Measurements from ENCODE around the gene COX8A. TPM values are rescaled to one million over a fixed set of nuclear protein-coding genes. Genes with fewer than 3 reads are reported as not detected.

The COX8A gene
- total RNA-seq, 1 experiment from 2014 or later = 325 TPM

- H3K4me1 Mint-ChIP-seq (ENCODE audit: low read depth, unreplicated experiment) = peaks cover 14% of the 10 kb centered on the region
- TF ChIP-seq, protein P1, sequence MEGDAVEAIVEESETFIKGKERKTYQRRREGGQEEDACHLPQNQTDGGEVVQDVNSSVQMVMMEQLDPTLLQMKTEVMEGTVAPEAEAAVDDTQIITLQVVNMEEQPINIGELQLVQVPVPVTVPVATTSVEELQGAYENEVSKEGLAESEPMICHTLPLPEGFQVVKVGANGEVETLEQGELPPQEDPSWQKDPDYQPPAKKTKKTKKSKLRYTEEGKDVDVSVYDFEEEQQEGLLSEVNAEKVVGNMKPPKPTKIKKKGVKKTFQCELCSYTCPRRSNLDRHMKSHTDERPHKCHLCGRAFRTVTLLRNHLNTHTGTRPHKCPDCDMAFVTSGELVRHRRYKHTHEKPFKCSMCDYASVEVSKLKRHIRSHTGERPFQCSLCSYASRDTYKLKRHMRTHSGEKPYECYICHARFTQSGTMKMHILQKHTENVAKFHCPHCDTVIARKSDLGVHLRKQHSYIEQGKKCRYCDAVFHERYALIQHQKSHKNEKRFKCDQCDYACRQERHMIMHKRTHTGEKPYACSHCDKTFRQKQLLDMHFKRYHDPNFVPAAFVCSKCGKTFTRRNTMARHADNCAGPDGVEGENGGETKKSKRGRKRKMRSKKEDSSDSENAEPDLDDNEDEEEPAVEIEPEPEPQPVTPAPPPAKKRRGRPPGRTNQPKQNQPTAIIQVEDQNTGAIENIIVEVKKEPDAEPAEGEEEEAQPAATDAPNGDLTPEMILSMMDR (IDR thresholded peaks at IDR 0.05; ENCODE audit: unreplicated experiment) = no peak
- H3K36me3 Mint-ChIP-seq (ENCODE audit: insufficient read depth, unreplicated experiment) = peaks cover 36% of the 10 kb centered on the region
- H3K4me3 Mint-ChIP-seq (ENCODE audit: low read depth, unreplicated experiment) = no peak overlapping the region
- H3K9me3 Mint-ChIP-seq (ENCODE audit: low read depth, unreplicated experiment) = no peaks in the 10 kb centered on the region
- CTCF ChIA-PET = no interaction called here
- intact Hi-C loops (cut with micrococcal nuclease; ENCODE audit: unreplicated experiment) = no loop called here
- no peaks in the 10 kb centered on the region for H3K27me3 Mint-ChIP-seq (ENCODE audit: unreplicated experiment)
- no TSS peak for BruUV-seq (replicated peaks)
- no peak for DNase-seq
- H3K27ac Mint-ChIP-seq (ENCODE audit: unreplicated experiment) = no peak overlapping the region
Measured at GRCh38 chr11:63978551-63979239, 4.3 kb downstream of the COX8A start.

DNA sequence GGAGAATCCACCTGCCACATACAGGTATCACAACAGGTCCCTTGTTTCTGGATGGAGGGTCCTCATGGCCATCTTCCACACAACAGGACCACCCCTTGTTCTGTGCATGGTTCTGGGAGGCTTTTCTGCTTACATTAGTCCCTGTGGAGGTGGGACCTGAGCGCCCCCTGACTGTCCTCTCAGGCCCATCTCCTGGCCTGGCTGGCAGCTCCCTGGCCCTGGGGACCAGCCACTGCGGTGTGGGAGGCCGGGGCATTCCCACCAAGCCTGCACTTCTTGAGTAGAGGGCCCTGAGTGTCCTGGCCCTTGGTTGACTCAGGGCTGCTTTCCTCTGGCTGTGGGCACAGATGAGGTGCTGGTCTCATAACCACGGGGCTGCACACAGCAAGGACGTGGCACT is 5.0 kb downstream of the COX8A start:
- BruUV-seq (replicated peaks) = no TSS peak
- Mint-ChIP-seq H3K27me3 (ENCODE audit: unreplicated experiment) (no peaks in the 10 kb centered on the region), H3K4me3 (ENCODE audit: low read depth, unreplicated experiment) (no peak overlapping the region), H3K9me3 (ENCODE audit: low read depth, unreplicated experiment) (no peaks in the 10 kb centered on the region), H3K4me1 (ENCODE audit: low read depth, unreplicated experiment) (peaks cover 14% of the 10 kb centered on the region), H3K36me3 (ENCODE audit: insufficient read depth, unreplicated experiment) (peaks cover 30% of the 10 kb centered on the region), H3K27ac (ENCODE audit: unreplicated experiment) (no peak overlapping the region)
- CTCF ChIA-PET = no interaction called here
- intact Hi-C loops (cut with micrococcal nuclease; ENCODE audit: unreplicated experiment) = no loop called here
- DNase-seq = no peak
- TF ChIP-seq, protein P1 (IDR thresholded peaks at IDR 0.05; ENCODE audit: unreplicated experiment) = no peak

DNA sequence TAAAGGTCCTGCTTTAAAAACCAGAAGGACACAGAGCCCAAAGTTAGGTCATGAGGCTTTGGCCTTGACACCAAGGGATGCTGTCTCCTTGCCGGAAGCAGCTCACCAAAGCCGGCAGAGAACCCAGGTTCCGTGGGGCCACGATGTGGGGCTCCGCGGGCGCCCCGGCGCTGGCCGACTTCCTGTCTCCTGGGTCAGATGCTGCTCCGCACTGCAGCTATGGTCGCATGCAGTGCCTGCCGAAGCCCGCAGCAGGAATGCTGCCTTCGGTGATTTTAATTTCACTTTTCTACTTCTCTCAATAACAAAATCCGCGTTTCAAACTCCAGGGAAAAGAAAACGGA is 11.4 kb downstream of the COX8A start:
- CTCF ChIA-PET = interaction anchor here (0.6 kb wide), 1 partner anchor 397 kb away, joined by 3 read pairs; no protein-coding TSS in a partner anchor
- H3K4me1 Mint-ChIP-seq (ENCODE audit: low read depth, unreplicated experiment) = peaks cover 22% of the 10 kb centered on the region
- DNase-seq = peak; percentile 37
- intact Hi-C loops (cut with micrococcal nuclease; ENCODE audit: unreplicated experiment) = no loop called here
- TF ChIP-seq, protein P1 (IDR thresholded peaks at IDR 0.05; ENCODE audit: unreplicated experiment) = no peak
- BruUV-seq (replicated peaks) = TSS peak; percentile 93
- peaks cover 43% of the 10 kb centered on the region for H3K36me3 Mint-ChIP-seq (ENCODE audit: insufficient read depth, unreplicated experiment)
- H3K4me3 Mint-ChIP-seq (ENCODE audit: low read depth, unreplicated experiment) = peak overlapping the region; percentile 76
- H3K27me3 Mint-ChIP-seq (ENCODE audit: unreplicated experiment) = no peaks in the 10 kb centered on the region
- peak overlapping the region; percentile 77 for H3K27ac Mint-ChIP-seq (ENCODE audit: unreplicated experiment)
- H3K9me3 Mint-ChIP-seq (ENCODE audit: low read depth, unreplicated experiment) = no peaks in the 10 kb centered on the region

DNA sequence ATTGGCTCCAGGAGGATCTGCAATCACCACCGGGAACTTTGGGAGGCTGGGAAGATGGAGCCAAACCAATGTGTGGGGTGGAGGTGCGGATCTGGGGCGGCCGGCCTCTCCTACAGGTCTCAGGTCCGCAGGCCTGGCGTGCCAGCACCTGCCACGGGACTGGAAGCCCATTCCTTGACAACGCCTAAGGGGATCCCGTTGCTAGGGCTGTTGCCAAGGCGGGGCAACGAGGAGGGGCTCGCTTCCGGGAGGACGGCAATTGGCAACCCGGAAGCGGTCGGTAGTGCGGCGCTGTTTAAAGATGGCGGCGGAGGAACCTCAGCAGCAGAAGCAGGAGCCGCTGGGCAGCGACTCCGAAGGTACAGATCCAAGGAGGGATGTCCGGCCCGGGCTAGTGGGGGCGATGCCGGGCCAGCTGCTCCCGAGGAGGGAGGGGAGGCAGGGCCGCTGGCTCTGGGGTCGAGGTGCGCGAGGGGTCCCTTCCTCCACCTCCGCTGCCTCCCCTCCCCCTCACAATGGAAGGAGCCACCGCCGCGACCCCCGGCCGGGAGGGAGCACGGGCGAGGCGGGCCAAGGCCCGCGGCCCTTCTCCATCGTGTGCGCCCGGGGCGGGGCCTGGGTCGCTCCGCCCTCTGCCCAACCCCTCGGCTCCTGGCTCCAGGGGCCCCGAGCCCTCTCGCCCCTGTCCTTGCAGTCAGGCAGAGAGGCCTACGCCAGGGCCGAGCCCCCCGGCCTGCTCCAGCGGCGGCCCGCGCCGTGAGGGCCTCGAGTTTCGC is 11.9 kb downstream of the COX8A start, which contains the start of gene OTUB1:
Gene OTUB1, plus strand, starts transcription at position 283 of the 776 bp plus-strand sequence. Its CDS starts 19 bp downstream, at position 302.
- DNase-seq = peak; percentile 96
- Mint-ChIP-seq H3K4me3 (ENCODE audit: low read depth, unreplicated experiment) (peak within 1 kb of the TSS; percentile 76), H3K27ac (ENCODE audit: unreplicated experiment) (peak within 1 kb of the TSS; percentile 77), H3K27me3 (ENCODE audit: unreplicated experiment) (no peaks in the 10 kb centered on the region), H3K4me1 (ENCODE audit: low read depth, unreplicated experiment) (peaks cover 22% of the 10 kb centered on the region), H3K9me3 (ENCODE audit: low read depth, unreplicated experiment) (no peaks in the 10 kb centered on the region), H3K36me3 (ENCODE audit: insufficient read depth, unreplicated experiment) (peaks cover 47% of the 10 kb centered on the region)
- intact Hi-C loops (cut with micrococcal nuclease; ENCODE audit: unreplicated experiment) = no loop called here
- CTCF ChIA-PET = no interaction called here
- no TSS peak for BruUV-seq (replicated peaks)
- TF ChIP-seq, protein P1 (IDR thresholded peaks at IDR 0.05; ENCODE audit: unreplicated experiment) = no peak

All from Calu3 (cell line).